Left ventricle myocardium inferior (tissue), 1 donor: ENCODE results near the gene A3GALT2. TPM values are rescaled to one million over a fixed set of nuclear protein-coding genes. Genes with fewer than 3 reads are reported as not detected.

Experiments
- DNase-seq: peaks from one replicate; pipeline ENCODE4 v3.0.0-alpha.2; 2020
- H3K27ac ChIP-seq: fragments of 200-600 bp; replicated peaks from 2 replicates; pipeline ENCODE4 v1.8.0; 2021
- H3K27me3 ChIP-seq: fragments of 200-600 bp; 2 replicates; pipeline ENCODE4 v1.8.0; 2021; ENCODE audit warnings: low read depth
- H3K36me3 ChIP-seq: fragments of 200-600 bp; 2 replicates; pipeline ENCODE4 v1.8.0; 2021
- H3K4me1 ChIP-seq: fragments of 200-600 bp; 2 replicates; pipeline ENCODE4 v1.8.0; 2021
- H3K4me3 ChIP-seq: fragments of 200-600 bp; 2 replicates; pipeline ENCODE4 v1.8.0; 2021; ENCODE audit warnings: mild to moderate bottlenecking, moderate library complexity
- H3K9me3 ChIP-seq: fragments of 200-600 bp; replicated peaks from 2 replicates; pipeline ENCODE4 v1.8.0; 2021
- intact Hi-C: fragments of 100-400 bp; cut with micrococcal nuclease; formaldehyde crosslinking; loops from one replicate; pipeline ENCODE4 v1.11.0; 2022
- total RNA-seq: library from RNA; stranded (reverse); fragmentation: NEBNext Ultra II Directional; extraction: Animal tissue kit (Norgen Biotek cat#: 25700); gene quantifications from one replicate; pipeline ENCODE4 v1.2.1, GENCODE V29; 2021
- TF ChIP-seq, protein P1 (sequence below): fragments of 200-600 bp; IDR thresholded peaks from 2 replicates; pipeline ENCODE4 v1.8.0; 2021; ENCODE audit warnings: antibody characterized with exemption, mild to moderate bottlenecking, borderline replicate concordance
- donor health status: DM: no; HTN: yes; CAD: no; lungs with severe emphysema.

The A3GALT2 gene
- total RNA-seq, 1 donor from 2014 or later: not detected

DNA sequence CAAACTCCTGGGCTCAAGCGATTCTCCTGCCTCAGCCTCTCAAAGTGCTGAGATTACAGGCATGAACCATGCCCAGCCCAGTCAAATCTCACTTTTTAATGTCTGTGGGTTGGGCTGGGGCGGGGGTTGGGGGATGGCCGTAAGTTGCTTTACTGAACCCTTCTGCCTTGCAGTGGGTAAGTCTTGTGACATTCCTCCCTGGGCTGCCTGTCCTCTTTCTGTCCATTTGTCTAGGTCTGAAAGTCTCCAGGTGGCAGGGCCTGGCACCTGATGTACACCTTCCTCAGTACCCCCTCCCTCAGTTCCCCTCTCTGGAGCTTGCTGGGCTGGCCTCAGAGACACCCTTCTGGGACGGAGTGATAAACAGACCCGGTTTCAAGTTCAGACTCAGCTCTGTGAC, 51.3 kb downstream of the A3GALT2 start:
- Histone ChIP-seq H3K9me3 (no peaks in the 10 kb centered on the region), H3K36me3 (peaks cover 4% of the 10 kb centered on the region), H3K27me3 (no peaks in the 10 kb centered on the region), H3K27ac (peak overlapping the region; percentile 68), H3K4me3 (no peak overlapping the region), H3K4me1 (peaks cover 93% of the 10 kb centered on the region)
- intact Hi-C loops: loop anchor here (10.0 kb wide), 1 partner anchor 45 kb away; no protein-coding TSS in a partner anchor
- no peak for DNase-seq
- TF ChIP-seq, protein P1, sequence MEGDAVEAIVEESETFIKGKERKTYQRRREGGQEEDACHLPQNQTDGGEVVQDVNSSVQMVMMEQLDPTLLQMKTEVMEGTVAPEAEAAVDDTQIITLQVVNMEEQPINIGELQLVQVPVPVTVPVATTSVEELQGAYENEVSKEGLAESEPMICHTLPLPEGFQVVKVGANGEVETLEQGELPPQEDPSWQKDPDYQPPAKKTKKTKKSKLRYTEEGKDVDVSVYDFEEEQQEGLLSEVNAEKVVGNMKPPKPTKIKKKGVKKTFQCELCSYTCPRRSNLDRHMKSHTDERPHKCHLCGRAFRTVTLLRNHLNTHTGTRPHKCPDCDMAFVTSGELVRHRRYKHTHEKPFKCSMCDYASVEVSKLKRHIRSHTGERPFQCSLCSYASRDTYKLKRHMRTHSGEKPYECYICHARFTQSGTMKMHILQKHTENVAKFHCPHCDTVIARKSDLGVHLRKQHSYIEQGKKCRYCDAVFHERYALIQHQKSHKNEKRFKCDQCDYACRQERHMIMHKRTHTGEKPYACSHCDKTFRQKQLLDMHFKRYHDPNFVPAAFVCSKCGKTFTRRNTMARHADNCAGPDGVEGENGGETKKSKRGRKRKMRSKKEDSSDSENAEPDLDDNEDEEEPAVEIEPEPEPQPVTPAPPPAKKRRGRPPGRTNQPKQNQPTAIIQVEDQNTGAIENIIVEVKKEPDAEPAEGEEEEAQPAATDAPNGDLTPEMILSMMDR: no peak

DNA sequence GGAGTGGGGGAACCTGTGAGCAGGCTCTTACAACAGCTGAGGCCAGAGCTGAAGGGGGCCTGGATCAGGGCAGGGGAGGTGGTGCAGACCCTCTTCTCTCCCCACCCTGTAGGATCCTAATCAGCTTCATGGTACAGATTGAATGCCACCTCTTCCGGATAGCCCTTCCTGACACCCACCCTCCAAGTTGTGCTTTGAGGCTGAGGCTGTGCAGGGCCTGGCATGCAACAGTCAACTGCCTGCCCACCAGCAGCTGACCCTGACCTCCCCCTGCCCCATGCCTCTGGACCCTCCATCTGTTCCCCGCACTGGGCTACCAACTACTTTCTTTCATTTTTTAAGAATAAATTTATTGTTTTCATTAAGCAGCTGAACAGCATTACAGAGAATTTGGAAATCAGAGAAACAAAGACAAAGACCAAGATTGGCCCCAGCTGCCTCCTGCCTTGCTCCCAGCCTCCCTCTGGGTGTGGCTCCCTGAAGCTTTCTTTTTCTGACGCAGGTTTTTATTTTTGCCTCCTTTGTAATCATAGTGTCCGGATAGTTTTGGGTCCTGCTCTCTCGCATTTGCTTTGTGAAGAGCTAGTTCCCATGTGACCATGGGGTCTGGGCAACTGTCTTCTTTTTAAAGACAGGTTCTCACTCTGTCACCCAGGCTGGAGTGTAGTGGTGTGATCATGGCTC, 51.8 kb downstream of the A3GALT2 start:
- H3K4me1 ChIP-seq: peaks cover 97% of the 10 kb centered on the region
- DNase-seq: no peak
- no peaks in the 10 kb centered on the region for H3K27me3 ChIP-seq
- TF ChIP-seq, protein P1: no peak
- peaks cover 4% of the 10 kb centered on the region for H3K36me3 ChIP-seq
- peak overlapping the region; percentile 3 for H3K4me3 ChIP-seq
- no peaks in the 10 kb centered on the region for H3K9me3 ChIP-seq
- intact Hi-C loops: no loop called here
- H3K27ac ChIP-seq: peak overlapping the region; percentile 68

DNA sequence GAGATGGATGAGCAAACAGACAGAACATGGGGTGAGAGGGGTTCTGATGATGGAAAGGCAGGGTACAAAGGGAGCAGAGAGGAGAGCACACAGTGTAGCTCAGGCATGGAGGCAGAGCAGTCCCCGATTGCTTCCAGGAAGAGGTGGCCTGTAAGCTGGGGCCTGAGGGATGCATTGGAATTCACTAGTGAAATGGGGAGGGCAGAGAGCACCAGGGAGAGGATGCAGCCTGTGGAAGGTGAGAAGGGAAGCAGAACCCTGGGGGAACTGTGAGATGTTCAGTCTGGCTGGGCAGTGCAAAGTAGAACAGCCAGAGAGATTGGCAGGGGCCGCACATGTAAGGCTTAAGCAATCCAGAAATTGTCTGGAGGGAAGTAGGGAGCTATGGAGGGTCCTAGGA, 52.4 kb downstream of the A3GALT2 start:
- Histone ChIP-seq H3K9me3 (no peaks in the 10 kb centered on the region), H3K27me3 (no peaks in the 10 kb centered on the region), H3K4me1 (peaks cover 97% of the 10 kb centered on the region), H3K4me3 (no peak overlapping the region), H3K27ac (peak overlapping the region; percentile 68), H3K36me3 (peaks cover 4% of the 10 kb centered on the region)
- no peak for DNase-seq
- TF ChIP-seq, protein P1: no peak
- intact Hi-C loops: no loop called here

DNA sequence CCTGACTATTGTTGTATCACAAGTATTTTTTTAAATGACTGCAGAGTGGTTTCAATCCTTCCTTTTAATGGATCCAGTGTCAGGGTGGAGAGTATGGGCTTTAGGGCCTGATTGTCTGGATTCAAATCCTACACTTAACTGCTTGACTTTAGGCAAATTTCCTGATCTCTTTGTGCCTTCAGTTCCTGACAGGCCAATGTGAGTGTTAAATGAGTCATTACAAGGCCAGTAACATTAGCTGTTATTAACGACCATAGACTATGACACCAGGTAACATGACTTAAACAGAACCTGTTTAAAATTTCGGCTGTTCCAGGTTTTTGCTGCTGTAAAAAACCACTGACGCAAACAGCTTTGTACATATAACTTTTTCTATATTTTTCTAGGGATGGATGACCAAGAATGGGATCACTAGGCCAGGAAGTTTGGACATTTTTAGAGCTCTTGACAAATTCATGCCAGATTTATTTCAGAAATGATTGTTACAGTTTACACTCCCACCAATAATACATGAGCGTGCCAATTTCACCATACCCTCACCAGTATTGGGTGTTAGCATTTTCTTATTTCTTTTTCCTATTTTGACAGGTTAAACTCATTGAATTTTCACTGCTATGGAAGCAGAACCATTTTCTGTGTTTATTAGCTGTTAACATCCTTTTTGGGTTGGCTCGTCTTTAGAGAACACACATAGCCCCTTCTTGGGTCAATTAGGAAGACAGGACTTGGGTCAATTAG, 53.3 kb downstream of the A3GALT2 start:
- H3K9me3 ChIP-seq: no peaks in the 10 kb centered on the region
- H3K4me3 ChIP-seq: no peak overlapping the region
- peaks cover 97% of the 10 kb centered on the region for H3K4me1 ChIP-seq
- H3K27me3 ChIP-seq: no peaks in the 10 kb centered on the region
- TF ChIP-seq, protein P1: no peak
- H3K27ac ChIP-seq: peak overlapping the region; percentile 68
- H3K36me3 ChIP-seq: peaks cover 4% of the 10 kb centered on the region
- DNase-seq: no peak
- intact Hi-C loops: no loop called here

DNA sequence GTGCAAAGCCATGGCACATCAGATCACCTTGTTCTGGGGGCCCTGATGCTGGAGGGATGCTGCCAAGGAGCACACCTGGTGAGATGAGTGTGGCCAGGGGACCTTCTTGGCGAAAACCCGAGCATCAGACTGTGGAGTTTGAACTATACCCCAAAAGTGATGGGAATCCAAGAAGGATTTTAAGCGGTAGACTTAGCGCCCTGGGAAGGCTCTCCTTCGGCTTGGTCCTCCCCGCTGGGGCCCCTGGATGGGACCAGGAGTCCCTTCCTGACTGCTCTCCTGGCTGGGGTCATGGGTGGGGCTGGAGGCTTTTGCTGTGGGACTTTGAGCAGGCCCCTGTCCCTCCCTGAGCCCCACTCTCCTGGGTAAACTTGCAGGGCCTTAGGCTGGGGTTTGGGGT, 54.1 kb downstream of the A3GALT2 start:
- DNase-seq: no peak
- H3K9me3 ChIP-seq: no peaks in the 10 kb centered on the region
- H3K27ac ChIP-seq: no peak overlapping the region
- H3K4me3 ChIP-seq: no peak overlapping the region
- TF ChIP-seq, protein P1: no peak
- intact Hi-C loops: no loop called here
- no peaks in the 10 kb centered on the region for H3K27me3 ChIP-seq
- H3K4me1 ChIP-seq: peaks cover 94% of the 10 kb centered on the region
- peaks cover 4% of the 10 kb centered on the region for H3K36me3 ChIP-seq
